K562 (cell line): ENCODE results near the gene FTO. TPM values are rescaled to one million over a fixed set of nuclear protein-coding genes. Genes with fewer than 3 reads are reported as not detected.

Source experiments
- ATAC-seq: fragments of 200-7000 bp; cut with Tn5 transposase; 3 replicates; pipeline ENCODE4 v1.9.1; 2020; ENCODE audit warnings: moderate library complexity
- BruUV-seq: library from RNA; stranded (reverse); fragments of 400-500 nt; replicated peaks from 2 replicates; lab custom pipeline; 2021; lab: Mats Ljungman, UMichigan
- CTCF ChIA-PET: fragments of 300-600 bp; formaldehyde crosslinking; extraction: SDS; loops from one replicate; lab custom pipeline; 2021; ENCODE audit warnings: low intra/inter-chr PET ratio; lab: Yijun Ruan, JAX
- POLR2A ChIA-PET: fragments of 300-600, 350-650 bp; sonication (Branson Sonifier 250); formaldehyde crosslinking; extraction: SDS; loops from one replicate; lab custom pipeline; 2021; ENCODE audit warnings: antibody characterized with exemption, inconsistent platforms; lab: Yijun Ruan, JAX
- DNase-seq, 4 experiments: peaks; one replicate each; pipeline versions ENCODE4 v3.0.0 to v3.0.0-alpha.2; 2011 to 2018; ENCODE audit warnings: low spot score in 3 of 4, mixed read lengths in 3 of 4; ENCODE audit errors: extremely low read depth in 1 of 4
- FAIRE-seq: peaks from 2 replicates; lab custom pipeline; 2011; peaks lifted over from hg19 to GRCh38; lab: Jason Lieb, UNC
- H2AFZ ChIP-seq: 2 replicates; pipeline ENCODE4 v1.6.0; 2011; ENCODE audit warnings: low read depth, low read length, control low read depth, inconsistent platforms
- H3K27ac ChIP-seq: fragments of 200-600 bp; 3 replicates; pipeline ENCODE4 v1.8.0; 2011; ENCODE audit warnings: low read depth, mild to moderate bottlenecking, control low read depth, inconsistent platforms, low read length, moderate library complexity, mixed read lengths; ENCODE audit errors: extremely low read depth
- H3K27me3 ChIP-seq, 2 experiments: fragments of 300-600 bp in 1 of 2; 2 replicates in 1 of 2; 3 replicates in 1 of 2; pipeline versions ENCODE4 v1.6.0 to v1.8.0; 2011; ENCODE audit warnings: inconsistent platforms in 2 of 2, low read length in 2 of 2, mild to moderate bottlenecking in 1 of 2, mixed read lengths in 1 of 2, moderate library complexity in 1 of 2; ENCODE audit not compliant: control insufficient read depth in 2 of 2, insufficient read depth in 2 of 2
- H3K36me3 ChIP-seq: fragments of 300-600 bp; 3 replicates; pipeline ENCODE4 v1.8.0; 2011; ENCODE audit warnings: mild to moderate bottlenecking, low read length, inconsistent platforms; ENCODE audit not compliant: control insufficient read depth, insufficient read depth
- H3K4me1 ChIP-seq, 2 experiments: fragments of 200-600 bp in 1 of 2; replicated peaks in 1 of 2; 2 replicates in 1 of 2; 3 replicates in 1 of 2; pipeline versions ENCODE4 v1.5.1 to v1.8.0; 2011; ENCODE audit warnings: inconsistent platforms in 2 of 2, low read length in 2 of 2, mild to moderate bottlenecking in 1 of 2, mixed read lengths in 1 of 2, moderate library complexity in 1 of 2; ENCODE audit not compliant: control insufficient read depth in 2 of 2, insufficient read depth in 2 of 2
- H3K4me2 ChIP-seq: 2 replicates; pipeline ENCODE4 v1.6.1; 2011; ENCODE audit warnings: low read length, control low read depth, inconsistent platforms, mixed read lengths; ENCODE audit not compliant: insufficient read depth
- H3K4me3 ChIP-seq: fragments of 200-600 bp; sonication (generic), shearing (Covaris generic); 2 replicates; pipeline ENCODE4 v1.5.1; 2016; ENCODE audit warnings: control low read depth, inconsistent platforms
- H3K79me2 ChIP-seq: fragments of 200-600 bp; 3 replicates; pipeline ENCODE4 v1.8.0; 2011; ENCODE audit warnings: low read length, inconsistent platforms; ENCODE audit not compliant: control insufficient read depth, insufficient read depth
- H3K9ac ChIP-seq, 2 experiments: 2 replicates each; pipeline versions ENCODE4 v1.6.0 to v1.6.1; 2011; ENCODE audit warnings: low read depth in 2 of 2, low read length in 2 of 2, control low read depth in 1 of 2, inconsistent platforms in 1 of 2, mild to moderate bottlenecking in 1 of 2, mixed read lengths in 1 of 2; ENCODE audit not compliant: insufficient read depth in 1 of 2
- H3K9me1 ChIP-seq: one replicate; pipeline ENCODE4 v1.6.0; 2011; ENCODE audit warnings: inconsistent platforms, mild to moderate bottlenecking, low read length, moderate library complexity; ENCODE audit not compliant: control insufficient read depth, insufficient read depth
- H3K9me3 ChIP-seq: replicated peaks from 2 replicates; pipeline ENCODE4 v1.5.1; 2011; ENCODE audit warnings: low read depth, low read length, inconsistent platforms; ENCODE audit not compliant: control insufficient read depth, insufficient read depth
- H4K20me1 ChIP-seq: replicated peaks from 2 replicates; pipeline ENCODE4 v1.6.1; 2011; ENCODE audit warnings: low read length, inconsistent platforms, mixed read lengths; ENCODE audit not compliant: control insufficient read depth, insufficient read depth
- GTF2A2 ChIP-seq: IDR thresholded peaks from 2 replicates; pipeline ENCODE4 v1.6.1; 2016; ENCODE audit warnings: mild to moderate bottlenecking, missing genetic modification characterization, missing compliant biosample characterization
- PCBP1 ChIP-seq: fragments of 200-400 bp; formaldehyde crosslinking; IDR thresholded peaks from 2 replicates; pipeline ENCODE4 v1.6.1; 2018; ENCODE audit warnings: mild to moderate bottlenecking, low read depth, low read length; ENCODE audit not compliant: poor library complexity, severe bottlenecking
- SMAD1 ChIP-seq: fragments of 150-350 bp; IDR thresholded peaks from 2 replicates; pipeline ENCODE4 v1.6.1; 2014; ENCODE audit warnings: low read length, low read depth; ENCODE audit not compliant: partially characterized antibody
- SMARCB1 ChIP-seq: IDR thresholded peaks from 2 replicates; pipeline ENCODE4 v1.6.1; 2011; ENCODE audit warnings: improper control_type of control experiment, low read depth; ENCODE audit not compliant: insufficient read length
- ZNF589 ChIP-seq: fragments of 200-800 bp; sonication (Bioruptor generic); IDR thresholded peaks from 2 replicates; pipeline ENCODE4 v1.6.1; 2016; ENCODE audit warnings: low read depth, missing genetic modification characterization, missing compliant biosample characterization
- ZNF79 ChIP-seq: fragments of 250-450 bp; sonication (Bioruptor Pico); IDR thresholded peaks from 2 replicates; pipeline ENCODE4 v1.4.0; 2020; ENCODE audit warnings: low read depth, mild to moderate bottlenecking, moderate library complexity
- WGBS: fragments of 100-300 bp; shearing (Covaris generic); methylation state at CpG from one replicate; pipeline ENCODE4 v1.1.6; 2016; ENCODE audit warnings: low coverage, mixed read lengths; ENCODE audit not compliant: insufficient coverage; ENCODE audit errors: missing lambda C conversion rate; 5-methylcytosine and 5-hydroxymethylcytosine counted together
- in situ Hi-C: fragments of 300-500 bp; cut with MboI; formaldehyde crosslinking; loops from 4 replicates; pipeline ENCODE4 v1.15.0; 2018; ENCODE audit warnings: inconsistent platforms, mixed read lengths
- intact Hi-C: fragments of 100-400 bp; cut with micrococcal nuclease; formaldehyde crosslinking; loops from 2 replicates; pipeline ENCODE4 v1.14.2; 2022
- polyA plus RNA-seq, 8 experiments: library from polyadenylated mRNA; depleted of rRNA in 4 of 8; stranded (reverse) in 5 of 8; unstranded in 3 of 8; fragments of >200 nt; fragmentation: Nextera tagmentation in 2 of 8; fragmentation: Illumina TruSeq in 1 of 8; extraction: Ambion mirVana in 2 of 8; extraction: Trizol in 1 of 8; gene quantifications; 2 replicates each; pipeline versions ENCODE4 v1.2.1 to v1.2.3, GENCODE V29; 2011 to 2014; ENCODE audit warnings: inconsistent platforms in 1 of 8, missing spikeins in 1 of 8
- total RNA-seq, 7 experiments: library from RNA; depleted of rRNA in 6 of 7; stranded (reverse); fragments of >200 nt in 6 of 7; fragmentation: Illumina TruSeq in 2 of 7; extraction: Trizol in 2 of 7; gene quantifications; 2 replicates each; pipeline versions ENCODE4 v1.2.1 to v1.2.3, GENCODE V29; 2011 to 2021; ENCODE audit warnings: low replicate concordance in 1 of 7
- TF ChIP-seq, protein P1 (sequence below): sonication (generic); formaldehyde crosslinking; IDR thresholded peaks from 2 replicates; pipeline ENCODE4 v1.4.0; 2020; ENCODE audit warnings: mild to moderate bottlenecking, missing genetic modification reagents
- TF ChIP-seq, protein P2 (sequence below): fragments of 250-450 bp; sonication (Bioruptor Pico); IDR thresholded peaks from 2 replicates; pipeline ENCODE4 v1.8.0; 2022; ENCODE audit warnings: inconsistent platforms, mild to moderate bottlenecking, moderate library complexity, borderline replicate concordance
- TF ChIP-seq, protein P3 (sequence below), 2 experiments: fragments of 250-450 bp in 1 of 2; fragments of 450-650 bp in 1 of 2; sonication (Bioruptor Pico) in 1 of 2; IDR thresholded peaks; 2 replicates each; pipeline versions ENCODE4 v1.6.1 to v1.8.0; 2016 to 2021; ENCODE audit warnings: mild to moderate bottlenecking in 2 of 2, moderate library complexity in 2 of 2, missing compliant biosample characterization in 1 of 2, missing genetic modification characterization in 1 of 2

The FTO gene
- total and polyA plus RNA-seq, 9 of the 15 experiments (the other 6 are each of a cell fraction or from before 2014, with no cell fraction given), result 11.3 to 27.7 (median 25.5) TPM

DNA sequence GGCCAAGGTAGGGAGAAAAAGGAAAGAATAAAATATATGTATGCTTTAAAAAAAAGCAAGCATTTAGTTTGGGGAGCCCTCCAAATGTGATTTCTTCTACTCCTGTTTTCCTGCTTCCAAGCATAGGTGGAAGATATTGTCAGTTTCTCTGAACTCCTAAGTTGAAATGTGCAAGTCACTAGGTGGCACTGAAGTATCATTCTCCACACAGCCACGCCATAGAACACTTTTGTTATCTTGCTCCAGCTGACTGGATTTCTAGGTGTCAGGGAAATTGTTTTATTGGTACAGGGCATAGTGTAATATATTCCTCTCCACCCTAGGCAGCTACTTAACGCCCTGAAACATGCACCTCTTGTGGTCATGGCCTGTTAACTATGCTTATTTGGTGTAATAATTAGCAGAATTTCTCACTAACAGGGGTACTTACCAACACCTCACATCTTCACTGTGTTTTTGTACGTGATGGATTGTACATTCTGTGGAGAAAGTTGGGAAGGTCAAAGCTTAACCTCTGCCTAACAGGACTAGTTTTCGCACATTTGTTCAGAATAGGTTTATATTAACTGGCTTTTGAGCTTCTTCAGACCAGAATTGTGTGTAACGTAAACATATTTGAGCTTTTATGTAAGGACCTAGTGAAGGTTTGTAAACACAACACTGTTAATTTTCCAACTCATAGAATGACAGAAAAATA lies 69.3 kb downstream of the FTO start (continued):
- no peak for TF ChIP-seq ZNF79 (CRISPR knock-in tag)
- TF ChIP-seq, protein P1, sequence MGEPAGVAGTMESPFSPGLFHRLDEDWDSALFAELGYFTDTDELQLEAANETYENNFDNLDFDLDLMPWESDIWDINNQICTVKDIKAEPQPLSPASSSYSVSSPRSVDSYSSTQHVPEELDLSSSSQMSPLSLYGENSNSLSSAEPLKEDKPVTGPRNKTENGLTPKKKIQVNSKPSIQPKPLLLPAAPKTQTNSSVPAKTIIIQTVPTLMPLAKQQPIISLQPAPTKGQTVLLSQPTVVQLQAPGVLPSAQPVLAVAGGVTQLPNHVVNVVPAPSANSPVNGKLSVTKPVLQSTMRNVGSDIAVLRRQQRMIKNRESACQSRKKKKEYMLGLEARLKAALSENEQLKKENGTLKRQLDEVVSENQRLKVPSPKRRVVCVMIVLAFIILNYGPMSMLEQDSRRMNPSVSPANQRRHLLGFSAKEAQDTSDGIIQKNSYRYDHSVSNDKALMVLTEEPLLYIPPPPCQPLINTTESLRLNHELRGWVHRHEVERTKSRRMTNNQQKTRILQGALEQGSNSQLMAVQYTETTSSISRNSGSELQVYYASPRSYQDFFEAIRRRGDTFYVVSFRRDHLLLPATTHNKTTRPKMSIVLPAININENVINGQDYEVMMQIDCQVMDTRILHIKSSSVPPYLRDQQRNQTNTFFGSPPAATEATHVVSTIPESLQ (CRISPR knock-in tag), result no peak
- TF ChIP-seq, protein P2, sequence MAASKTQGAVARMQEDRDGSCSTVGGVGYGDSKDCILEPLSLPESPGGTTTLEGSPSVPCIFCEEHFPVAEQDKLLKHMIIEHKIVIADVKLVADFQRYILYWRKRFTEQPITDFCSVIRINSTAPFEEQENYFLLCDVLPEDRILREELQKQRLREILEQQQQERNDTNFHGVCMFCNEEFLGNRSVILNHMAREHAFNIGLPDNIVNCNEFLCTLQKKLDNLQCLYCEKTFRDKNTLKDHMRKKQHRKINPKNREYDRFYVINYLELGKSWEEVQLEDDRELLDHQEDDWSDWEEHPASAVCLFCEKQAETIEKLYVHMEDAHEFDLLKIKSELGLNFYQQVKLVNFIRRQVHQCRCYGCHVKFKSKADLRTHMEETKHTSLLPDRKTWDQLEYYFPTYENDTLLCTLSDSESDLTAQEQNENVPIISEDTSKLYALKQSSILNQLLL, result no peak

DNA sequence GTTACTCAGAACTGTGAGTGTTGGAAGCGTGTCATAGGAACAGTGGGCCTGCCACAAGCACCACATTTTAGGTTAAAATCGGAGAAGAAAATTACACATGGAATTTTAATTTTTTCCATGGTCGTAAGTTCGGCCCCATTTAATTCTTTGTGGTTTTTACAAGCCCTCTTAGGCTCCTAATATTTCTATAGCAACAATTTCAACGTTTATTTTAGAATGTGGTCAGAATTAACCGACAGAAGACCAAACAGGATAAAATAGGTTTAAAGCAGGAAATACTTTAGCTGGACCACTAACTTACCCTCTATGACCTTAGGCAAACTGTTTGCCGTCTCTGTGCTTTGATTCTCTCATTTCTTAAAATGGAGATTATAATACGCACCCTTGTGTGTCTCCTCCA lies 69.9 kb downstream of the FTO start:
- Histone ChIP-seq H3K4me3 (no peak overlapping the region), H3K4me2 (no peak overlapping the region), H3K9ac (no peak overlapping the region), H3K4me1 (no peaks in the 10 kb centered on the region; a peak in 1 of 5 replicates), H3K36me3 (no peaks in the 10 kb centered on the region), H3K27me3 (no peaks in the 10 kb centered on the region; a peak in 2 of 5 replicates), H3K27ac (no peak overlapping the region), H3K9me1 (no peaks in the 10 kb centered on the region), H3K9me3 (no peaks in the 10 kb centered on the region), H2AFZ (no peak overlapping the region), H3K79me2 (no peaks in the 10 kb centered on the region), H4K20me1 (peaks cover 18% of the 10 kb centered on the region)
- WGBS, result 33% methylated on average over 8 of the region's 8 CpGs
- in situ Hi-C loops (no loop called here), intact Hi-C loops (loop anchor here (2.0 to 10.0 kb wide), 2 partner anchors 119 to 501 kb away; no protein-coding TSS in a partner anchor)
- BruUV-seq, result no TSS peak
- no peak for DNase-seq
- POLR2A ChIA-PET, result interaction anchor here (1.1 to 1.5 kb wide), 3 partner anchors 10 to 21 kb away, joined by 3 to 4 read pairs (median 3); no protein-coding TSS in a partner anchor
- CTCF ChIA-PET, result no interaction called here
- no peak for ATAC-seq
- no peak for FAIRE-seq
- TF ChIP-seq GTF2A2 (tag) (no peak), ZNF589 (CRISPR knock-in tag) (no peak), PCBP1 (no peak), SMAD1 (no peak), SMARCB1 (no peak)
- TF ChIP-seq, protein P3, sequence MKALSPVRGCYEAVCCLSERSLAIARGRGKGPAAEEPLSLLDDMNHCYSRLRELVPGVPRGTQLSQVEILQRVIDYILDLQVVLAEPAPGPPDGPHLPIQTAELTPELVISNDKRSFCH (CRISPR knock-in tag; IDR thresholded peaks at IDR 0.05), result no peak
- TF ChIP-seq, protein P3 (tag; IDR thresholded peaks at IDR 0.05), result no peak
